GM12891 (cell line): ENCODE results near the gene RIN3.
"Not testable (repeated sequence)": the region's sequence is repeated elsewhere in the genome, so short reads cannot be mapped to it uniquely, and the experiment has no call there.

ENCODE experiments used
- DNase-seq: peaks from one replicate; pipeline ENCODE4 v3.0.0; 2011; ENCODE audit warnings: low spot score; ENCODE audit not compliant: insufficient read length
- FAIRE-seq: peaks from 2 replicates; lab custom pipeline; 2011; peaks lifted over from hg19 to GRCh38; lab: Jason Lieb, UNC
- PAX5 ChIP-seq: IDR thresholded peaks from 2 replicates; pipeline ENCODE4 v1.6.1; 2011; ENCODE audit warnings: low read length, moderate library complexity, mild to moderate bottlenecking; ENCODE audit not compliant: insufficient read depth, severe bottlenecking
- POLR2A ChIP-seq: IDR thresholded peaks from 2 replicates; pipeline ENCODE4 v1.6.1; 2011; ENCODE audit warnings: low read depth, low read length, control low read depth
- POLR2AphosphoS5 ChIP-seq: IDR thresholded peaks from 2 replicates; pipeline ENCODE4 v1.6.1; 2011; ENCODE audit warnings: low read depth, low read length, control low read depth
- POU2F2 ChIP-seq: IDR thresholded peaks from 2 replicates; pipeline ENCODE4 v1.6.1; 2011; ENCODE audit warnings: low read depth, mild to moderate bottlenecking, control low read depth, low read length, moderate library complexity
- SPI1 ChIP-seq: IDR thresholded peaks from 2 replicates; pipeline ENCODE4 v1.6.1; 2011; ENCODE audit warnings: low read depth, low read length, control low read depth
- TAF1 ChIP-seq: IDR thresholded peaks from 2 replicates; pipeline ENCODE4 v1.6.1; 2011; ENCODE audit warnings: low read depth, low read length, control low read depth

RIN3 gene

DNA sequence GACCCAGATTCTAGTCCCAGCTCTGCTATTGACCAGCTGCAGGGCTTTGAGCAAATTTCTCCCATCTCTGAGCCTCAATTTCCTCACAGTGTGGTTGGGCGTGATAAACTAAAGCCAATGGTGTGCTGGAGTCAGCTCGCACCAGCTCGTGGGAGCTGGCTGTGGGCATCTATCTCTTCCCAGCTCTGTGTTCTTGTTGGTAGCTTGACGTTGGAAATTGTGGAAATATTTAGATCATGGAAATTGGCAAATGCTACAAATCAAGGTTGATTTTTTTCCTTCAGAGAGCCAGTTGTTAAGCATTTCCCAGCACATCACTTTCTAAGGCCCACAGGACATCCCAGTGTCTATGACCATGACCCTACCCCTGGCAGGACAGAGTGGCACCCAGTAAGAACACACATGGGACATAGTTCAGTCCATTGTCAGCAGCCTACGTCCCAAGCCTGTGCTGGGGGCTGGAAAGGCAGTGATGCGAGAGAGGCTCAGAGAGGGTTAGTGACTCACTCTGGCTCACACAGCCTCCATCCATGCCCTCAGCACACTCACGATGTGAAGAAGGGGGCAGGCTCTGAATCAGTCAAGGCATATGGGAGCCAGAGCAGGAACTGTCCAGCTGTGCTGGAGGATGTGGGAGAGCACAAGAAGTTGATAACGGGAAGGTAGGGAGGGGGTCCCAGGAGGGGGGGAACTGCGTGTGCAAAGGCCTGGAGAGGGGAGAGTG lies 157.2 kb downstream of the RIN3 start:
- DNase-seq (no peak), FAIRE-seq (peak; percentile 70)
- TF ChIP-seq SPI1 (no peak), POU2F2 (no peak), POLR2AphosphoS5 (no peak), PAX5 (no peak), POLR2A (no peak), TAF1 (no peak)

DNA sequence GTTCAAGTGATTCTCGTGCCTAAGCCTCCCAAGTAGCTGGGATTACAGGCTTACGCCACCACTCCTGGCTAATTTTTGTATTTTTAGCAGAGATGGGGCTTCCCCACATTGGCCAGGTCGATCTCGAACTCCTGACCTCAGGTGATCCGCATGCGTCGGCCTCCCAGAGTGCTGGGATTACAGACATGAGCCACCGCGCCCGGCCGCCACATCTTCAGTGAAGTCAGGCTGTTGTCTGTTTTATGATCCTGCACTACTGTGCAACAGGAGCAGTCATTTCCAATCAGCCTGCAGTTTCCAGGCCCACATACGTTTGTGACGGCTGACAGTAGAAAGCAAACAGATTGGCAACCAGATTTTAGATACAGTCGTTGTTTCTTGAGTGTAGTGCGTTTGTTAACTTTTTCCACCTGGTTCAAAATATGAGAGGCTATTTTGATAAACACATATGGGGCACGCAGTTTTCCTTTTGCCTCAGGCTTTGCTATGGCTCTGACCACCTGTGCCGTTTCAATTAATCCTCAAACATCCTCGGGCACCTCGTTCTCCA lies 160.1 kb downstream of the RIN3 start:
- TF ChIP-seq POLR2AphosphoS5 (no peak), TAF1 (no peak), SPI1 (no peak), PAX5 (no peak), POLR2A (no peak), POU2F2 (no peak)
- no peak for FAIRE-seq
- DNase-seq, result no peak

DNA sequence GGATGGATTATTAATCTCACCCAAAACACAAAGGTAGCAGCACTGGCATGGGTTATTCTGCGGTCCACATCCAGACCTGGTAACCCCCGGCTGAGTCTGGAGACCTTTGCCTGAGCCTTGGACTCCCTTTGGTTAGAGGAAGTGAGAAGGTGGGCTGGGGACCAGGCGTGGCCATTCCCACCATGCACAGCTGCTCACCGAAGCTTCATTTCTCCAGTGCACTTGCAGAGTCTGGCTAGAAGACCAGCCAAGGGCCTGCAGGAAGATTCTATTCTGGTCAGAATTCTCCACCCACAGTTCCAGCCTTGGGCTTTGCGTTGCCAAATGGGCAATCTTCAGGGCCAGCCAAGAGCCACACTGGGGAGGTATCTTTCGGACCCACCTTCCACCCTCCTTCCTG lies 161.8 kb downstream of the RIN3 start:
- DNase-seq (no peak), FAIRE-seq (peak; percentile 66)
- TF ChIP-seq POU2F2 (no peak), POLR2A (no peak), SPI1 (peak; percentile 75)

DNA sequence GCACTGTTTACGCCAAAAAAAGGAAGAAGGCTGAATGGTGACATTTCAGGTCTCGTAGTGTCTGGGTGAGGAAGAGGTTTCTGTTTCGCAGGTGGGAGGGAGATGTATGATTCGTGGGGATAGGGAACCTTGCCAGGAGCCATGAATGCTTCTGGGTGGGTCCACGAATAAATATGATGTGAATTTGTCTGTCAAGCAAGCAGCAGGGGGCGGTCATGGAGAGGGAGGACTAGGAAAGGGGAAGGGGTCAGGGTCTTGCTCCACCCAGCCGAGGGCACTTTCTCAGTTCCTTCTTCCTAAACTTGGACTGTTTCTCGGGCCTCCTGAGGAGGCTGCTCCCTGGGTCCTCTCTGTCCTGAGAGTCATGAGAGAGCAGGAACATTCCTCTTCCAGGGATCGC lies 162.4 kb downstream of the RIN3 start:
- no peak for TF ChIP-seq POU2F2
- TF ChIP-seq SPI1, result peak; percentile 80
- FAIRE-seq (no peak), DNase-seq (no peak)

DNA sequence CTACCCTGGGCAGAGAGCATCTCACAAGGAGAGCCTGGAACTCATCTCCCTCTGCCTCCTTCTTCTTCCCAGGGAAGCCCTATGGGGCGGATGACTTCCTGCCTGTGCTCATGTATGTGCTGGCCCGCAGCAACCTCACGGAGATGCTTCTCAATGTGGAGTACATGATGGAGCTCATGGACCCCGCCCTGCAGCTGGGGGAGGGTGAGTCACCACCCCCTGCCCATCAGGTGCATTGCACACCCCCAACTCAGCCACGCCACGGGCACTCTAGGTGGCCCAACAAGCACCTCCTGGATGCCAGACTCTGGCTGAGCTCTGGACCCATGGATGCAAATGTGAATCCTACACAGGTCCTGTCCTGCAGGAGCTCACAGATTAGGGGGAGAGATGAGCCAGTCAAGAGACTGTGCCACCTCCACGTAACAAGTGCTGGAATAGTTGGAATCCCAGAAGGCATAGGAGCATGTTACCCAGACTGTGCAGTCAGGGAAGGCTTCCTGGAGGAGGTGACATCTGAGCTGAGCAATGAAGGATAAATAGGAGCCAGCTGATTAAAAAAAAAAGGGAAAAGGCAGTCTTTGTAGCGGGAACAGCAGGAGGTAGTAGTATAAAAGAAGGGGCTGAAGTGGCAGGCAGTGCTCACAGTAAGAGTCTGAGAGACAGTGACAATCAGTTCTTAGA lies 163.0 kb downstream of the RIN3 start:
- 0 out of 2 replicates have a peak, but pooled peaks have one; percentile 27 for TF ChIP-seq TAF1
- TF ChIP-seq POLR2AphosphoS5, result no peak
- FAIRE-seq, result peak; percentile 63

DNA sequence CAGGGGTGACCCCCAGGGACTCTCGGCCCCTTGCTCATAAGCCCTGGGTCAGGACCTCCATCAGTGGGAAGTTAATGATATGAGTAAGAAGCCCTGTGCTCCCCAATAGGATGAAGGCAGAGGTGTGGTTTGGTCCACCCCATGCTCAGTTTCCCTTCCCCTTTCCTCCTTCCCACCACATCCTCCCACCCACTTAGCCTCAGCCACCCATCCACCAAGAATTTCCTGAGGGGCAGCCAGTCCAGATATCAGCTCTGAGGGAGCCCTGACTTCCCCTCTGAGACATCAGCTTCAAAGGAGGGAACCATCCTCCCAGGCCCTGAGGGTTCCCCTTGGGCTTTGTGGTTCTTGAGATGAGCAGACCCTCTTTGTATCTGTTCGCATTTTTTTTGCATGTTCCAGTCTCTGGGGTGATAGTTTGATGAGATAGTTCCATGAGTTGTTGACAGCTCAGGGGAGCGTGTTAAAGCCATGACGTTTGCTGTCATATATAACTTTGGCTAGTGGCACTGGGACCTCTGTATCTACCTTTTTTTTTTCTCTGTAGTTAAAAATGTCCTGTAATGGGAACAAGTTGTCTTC lies 163.6 kb downstream of the RIN3 start:
- TF ChIP-seq POLR2A (no peak), SPI1 (peak; percentile 99), POU2F2 (peak; percentile 88), POLR2AphosphoS5 (no peak), PAX5 (peak; percentile 8), TAF1 (no peak)
- DNase-seq (peak; percentile 78), FAIRE-seq (peak; percentile 86)

More for the DNA sequence above, 163.0 kb downstream of the RIN3 start:
- DNase-seq, result no peak

DNA sequence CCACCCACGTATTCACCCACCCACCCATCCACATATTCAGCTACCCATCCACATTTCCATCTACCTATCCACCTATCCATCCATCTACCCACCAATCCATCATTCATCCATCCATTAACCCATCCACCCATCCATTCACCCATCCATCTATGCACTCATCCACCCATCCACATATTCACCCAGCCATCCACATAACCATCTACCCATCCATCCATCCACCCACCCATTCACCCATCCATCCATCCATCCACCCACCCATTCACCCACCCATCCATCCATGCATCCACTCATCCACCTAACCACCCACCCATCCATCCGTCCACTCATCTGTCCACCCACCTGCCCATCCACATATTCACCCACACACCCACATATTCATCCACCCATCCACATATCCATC lies 164.4 kb downstream of the RIN3 start:
- TF ChIP-seq POLR2A, result no peak
- TF ChIP-seq SPI1, result no peak
- TF ChIP-seq POU2F2, result no peak
- TF ChIP-seq PAX5, result no peak
- TF ChIP-seq POLR2AphosphoS5, result no peak
- no peak for TF ChIP-seq TAF1
- no peak for FAIRE-seq
- no peak for DNase-seq

DNA sequence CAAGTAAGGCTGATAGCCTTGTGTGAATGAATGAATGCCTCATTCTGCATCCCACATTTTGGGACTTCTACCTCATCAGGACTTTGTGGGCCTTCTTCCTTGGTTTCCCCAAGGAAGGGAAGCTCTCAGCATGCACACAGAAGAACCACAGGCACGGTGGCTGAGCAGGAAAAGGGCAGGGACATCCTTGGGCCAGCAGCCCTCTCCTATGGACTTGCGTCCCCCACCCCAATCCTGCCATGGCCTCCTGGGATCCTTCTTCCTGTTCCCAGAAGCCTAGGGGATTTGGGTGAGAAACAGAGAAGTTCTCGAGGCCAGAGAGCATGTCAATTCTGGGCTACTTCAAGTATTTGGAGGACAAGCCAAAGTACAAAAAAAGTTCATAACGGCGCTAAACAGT lies 165.2 kb downstream of the RIN3 start:
- TF ChIP-seq POU2F2 (no peak), PAX5 (no peak), POLR2A (no peak), TAF1 (no peak), POLR2AphosphoS5 (no peak), SPI1 (no peak)
- DNase-seq (no peak), FAIRE-seq (no peak)

DNA sequence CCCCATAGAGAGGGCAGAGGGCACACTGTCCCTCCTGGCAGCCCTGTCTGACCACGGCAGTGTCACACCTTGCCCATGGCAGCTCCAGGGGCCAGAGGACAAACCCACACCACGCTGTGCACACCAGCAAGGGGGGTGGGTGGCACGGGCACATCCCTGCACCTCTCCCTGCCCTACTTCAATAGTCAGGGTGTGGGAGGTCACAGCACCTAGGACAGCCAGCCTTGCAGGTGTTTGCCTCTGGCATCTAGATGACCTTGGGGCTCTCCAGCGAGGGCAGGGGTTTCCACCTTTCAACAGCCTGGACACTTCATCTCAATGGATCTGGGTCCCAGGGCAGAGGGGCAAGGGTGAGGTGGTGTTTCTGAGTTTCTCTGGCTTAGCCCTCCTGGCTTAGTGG lies 165.7 kb downstream of the RIN3 start:
- TF ChIP-seq SPI1 (no peak), PAX5 (no peak), POLR2A (no peak), POU2F2 (no peak), POLR2AphosphoS5 (no peak), TAF1 (no peak)
- no peak for FAIRE-seq
- no peak for DNase-seq

DNA sequence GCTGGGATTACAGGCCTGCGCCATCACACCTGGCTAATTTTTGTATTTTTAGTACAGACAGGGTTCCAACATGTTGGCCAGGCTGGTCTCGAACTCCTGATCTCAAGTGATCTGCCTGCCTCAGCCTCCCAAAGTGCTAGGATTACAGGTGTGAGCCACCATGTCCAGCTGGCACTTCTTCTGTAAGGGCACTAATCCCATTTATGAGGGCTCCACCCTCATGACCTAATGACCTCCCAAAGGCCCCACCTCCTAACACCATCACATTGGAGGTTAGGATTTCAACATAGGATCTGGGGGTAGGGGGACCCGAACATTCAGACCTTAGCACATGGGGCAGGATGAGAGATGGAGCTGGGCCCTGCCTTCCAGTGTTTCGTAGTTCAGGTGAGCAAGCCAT lies 166.7 kb downstream of the RIN3 start:
- FAIRE-seq, DNase-seq: not testable (repeated sequence)
